Calu3 (cell line): ENCODE measurements around the gene CCL19. TPM values are rescaled to one million over a fixed set of nuclear protein-coding genes. Genes with fewer than 3 reads are reported as not detected.

Source experiments
- BruUV-seq: library from RNA; stranded (reverse); fragments of 400-500 nt; replicated peaks from 2 replicates; lab custom pipeline; 2021; lab: Mats Ljungman, UMichigan
- CTCF ChIA-PET: fragments of 300-600 bp; sonication (Branson Sonifier 250); formaldehyde crosslinking; loops from one replicate; lab custom pipeline; 2022; ENCODE audit warnings: antibody characterized with exemption; lab: Charles Lee
- DNase-seq: peaks from one replicate; pipeline ENCODE4 v3.0.0; 2022
- H3K27ac Mint-ChIP-seq: one replicate; pipeline ENCODE4 v1.8.0; 2022; ENCODE audit warnings: mixed read lengths; ENCODE audit not compliant: unreplicated experiment
- H3K27me3 Mint-ChIP-seq: one replicate; pipeline ENCODE4 v1.8.0; 2022; ENCODE audit warnings: mixed read lengths; ENCODE audit not compliant: unreplicated experiment
- H3K36me3 Mint-ChIP-seq: one replicate; pipeline ENCODE4 v1.8.0; 2022; ENCODE audit warnings: mild to moderate bottlenecking, moderate library complexity, mixed read lengths; ENCODE audit not compliant: insufficient read depth, unreplicated experiment
- H3K4me1 Mint-ChIP-seq: one replicate; pipeline ENCODE4 v1.8.0; 2022; ENCODE audit warnings: mild to moderate bottlenecking, low read depth, mixed read lengths; ENCODE audit not compliant: unreplicated experiment
- H3K4me3 Mint-ChIP-seq: one replicate; pipeline ENCODE4 v1.8.0; 2022; ENCODE audit warnings: mild to moderate bottlenecking, low read depth, moderate library complexity, mixed read lengths; ENCODE audit not compliant: unreplicated experiment
- H3K9me3 Mint-ChIP-seq: one replicate; pipeline ENCODE4 v1.8.0; 2022; ENCODE audit warnings: low read depth, mixed read lengths; ENCODE audit not compliant: unreplicated experiment
- CTCF ChIP-seq: fragments of 200-600 bp; IDR thresholded peaks from one replicate; pipeline ENCODE4 v1.8.0; 2022; ENCODE audit warnings: antibody characterized with exemption; ENCODE audit not compliant: unreplicated experiment
- intact Hi-C: fragments of 100-400 bp; cut with micrococcal nuclease; formaldehyde crosslinking; loops from one replicate; pipeline ENCODE4 v1.10.0; 2022; ENCODE audit not compliant: unreplicated experiment
- total RNA-seq: library from RNA; stranded (reverse); gene quantifications from 2 replicates; pipeline ENCODE4 v1.2.3, GENCODE V29; 2022

Gene CCL19
- total RNA-seq, 1 experiment from 2014 or later = not detected

DNA sequence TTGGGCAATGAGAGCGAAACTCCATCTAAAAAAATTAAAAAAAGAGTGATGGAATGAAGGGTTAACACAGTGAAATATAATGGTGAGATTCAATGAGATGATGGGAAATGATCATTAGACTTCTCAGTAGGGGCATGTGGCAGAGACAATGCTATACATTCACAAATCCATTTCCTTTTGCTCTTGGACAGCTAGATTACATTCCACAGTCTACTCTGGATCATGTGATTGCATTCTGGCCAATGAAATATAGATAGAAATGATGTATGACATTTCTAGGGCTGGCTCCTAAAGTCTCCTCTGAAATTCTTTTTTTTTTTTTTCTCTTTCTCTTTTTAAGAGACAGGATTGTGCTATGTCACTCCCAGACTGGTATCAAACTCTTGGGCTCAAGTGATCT is 48.4 kb downstream of the CCL19 start:
- CTCF ChIA-PET = no interaction called here
- intact Hi-C loops = no loop called here
- no peaks in the 10 kb centered on the region for H3K27me3 Mint-ChIP-seq
- H3K36me3 Mint-ChIP-seq = peaks cover 19% of the 10 kb centered on the region
- H3K4me1 Mint-ChIP-seq = peaks cover 15% of the 10 kb centered on the region
- H3K4me3 Mint-ChIP-seq = no peak overlapping the region
- no TSS peak for BruUV-seq
- no peak overlapping the region for H3K27ac Mint-ChIP-seq
- DNase-seq = no peak
- no peaks in the 10 kb centered on the region for H3K9me3 Mint-ChIP-seq
- TF ChIP-seq CTCF = no peak

Other genes starting within 250 kb of the CCL19 start
- gene FAM219A, start 232.7 kb downstream of the CCL19 start, total RNA-seq = 10.3 and 13.1 TPM in 2 replicates
- gene DNAI1, start 232.5 kb downstream of the CCL19 start, total RNA-seq = not detected in 2 replicates
- gene ENHO, start 168.3 kb downstream of the CCL19 start, total RNA-seq = not detected in 2 replicates
- 0.44 TPM in 1 of 2 replicates, not detected in the other for gene CNTFR, start 101.6 kb downstream of the CCL19 start, total RNA-seq
- 17.6 and 19.9 TPM in 2 replicates for gene RPP25L, start 79.2 kb downstream of the CCL19 start, total RNA-seq
- gene DCTN3, start 70.8 kb downstream of the CCL19 start, total RNA-seq = 50.8 and 51.8 TPM in 2 replicates
- not detected in 2 replicates for gene ARID3C, start 62.2 kb downstream of the CCL19 start, total RNA-seq
- gene SIGMAR1, start 53.5 kb downstream of the CCL19 start, total RNA-seq = 65.6 and 80.1 TPM in 2 replicates
- gene GALT, start 44.6 kb downstream of the CCL19 start, total RNA-seq = 25.7 and 26.6 TPM in 2 replicates
- 6.8 and 8.7 TPM in 2 replicates for gene IL11RA, start 39.1 kb downstream of the CCL19 start, total RNA-seq
- not detected in 2 replicates for gene CCL27, start 28.6 kb downstream of the CCL19 start, total RNA-seq
- gene CCL21, start 18.9 kb upstream of the CCL19 start, total RNA-seq = not detected in 2 replicates